GM18867 (cell line): ENCODE results near the gene MEIS2.

Source experiments
- ATAC-seq: cut with Tn5 transposase; IDR thresholded peaks from one replicate; pipeline ENCODE4 v1.9.1; 2021; ENCODE audit warnings: mild to moderate bottlenecking, moderate library complexity; ENCODE audit not compliant: unreplicated experiment

MEIS2 gene

DNA sequence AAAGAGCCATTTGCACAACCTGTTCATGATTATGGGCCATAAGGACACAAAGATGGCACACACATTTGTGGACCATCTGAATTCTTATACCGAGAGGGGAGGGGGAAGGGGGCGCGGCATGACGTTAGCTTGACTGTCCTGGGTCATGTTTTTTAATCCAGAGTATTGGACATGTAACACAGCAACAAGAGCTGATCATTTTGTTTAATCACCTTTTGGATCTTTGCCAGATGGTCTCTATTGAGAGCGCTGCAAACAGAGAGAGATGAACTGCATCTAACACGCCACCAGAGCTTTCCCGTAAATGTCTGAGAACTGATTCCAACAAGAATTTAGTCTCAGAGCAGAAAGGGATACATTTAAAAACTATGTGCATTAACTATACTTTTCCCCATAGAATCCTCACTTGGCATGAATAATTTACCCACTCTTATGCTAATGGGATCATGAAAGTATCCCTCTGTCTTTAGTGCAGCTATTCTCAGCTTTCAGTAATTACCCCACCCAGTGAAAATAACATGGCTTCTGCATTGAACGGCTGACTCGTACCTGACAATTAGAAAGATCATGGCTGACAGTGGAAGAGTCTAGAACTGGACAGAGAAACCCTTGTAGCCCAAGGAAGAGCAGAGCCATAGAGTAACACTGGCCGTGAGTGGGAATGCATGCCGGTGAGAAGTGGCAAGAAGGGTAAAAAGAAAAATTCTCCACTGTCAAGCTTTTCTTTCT, 22.6 kb downstream of the MEIS2 start:
- ATAC-seq: no peak

DNA sequence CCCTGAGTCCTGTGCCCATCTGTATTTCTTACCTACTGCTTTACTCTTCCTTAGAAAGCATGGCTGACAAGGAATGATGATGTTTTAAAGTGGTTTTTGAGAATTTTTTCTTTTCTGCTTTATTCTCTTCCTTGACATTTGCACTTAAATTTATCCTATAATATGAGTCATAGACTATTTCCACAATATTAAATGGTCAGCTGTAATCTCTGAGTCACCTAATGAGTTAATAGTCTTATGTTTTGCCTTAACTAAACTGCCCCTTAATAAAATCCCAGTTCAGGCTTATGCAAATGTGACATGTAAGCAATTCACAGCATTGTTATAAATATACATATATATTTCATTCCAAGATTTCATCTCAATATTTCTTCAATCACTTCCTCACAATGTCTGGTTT, 23.8 kb downstream of the MEIS2 start:
- ATAC-seq: no peak

DNA sequence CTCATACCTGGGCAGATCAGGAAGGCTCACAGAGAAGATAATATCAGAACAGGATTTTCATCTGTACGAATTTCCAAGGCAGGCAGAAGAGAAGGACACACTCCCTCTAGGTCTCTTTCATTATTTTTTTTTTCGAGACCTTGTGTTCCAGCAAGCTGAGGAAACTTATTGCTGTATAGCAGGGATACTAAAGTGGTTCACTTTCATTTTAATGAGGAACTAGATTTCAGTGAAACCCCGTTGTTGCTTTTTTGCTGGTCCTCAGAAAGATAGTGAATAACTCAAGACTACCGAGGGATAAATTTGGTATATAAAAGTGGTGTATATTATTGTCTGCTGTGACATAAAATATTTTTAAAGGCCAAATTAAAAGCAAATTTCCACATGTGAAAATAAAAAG, 24.6 kb downstream of the MEIS2 start:
- peak; percentile 50 for ATAC-seq

DNA sequence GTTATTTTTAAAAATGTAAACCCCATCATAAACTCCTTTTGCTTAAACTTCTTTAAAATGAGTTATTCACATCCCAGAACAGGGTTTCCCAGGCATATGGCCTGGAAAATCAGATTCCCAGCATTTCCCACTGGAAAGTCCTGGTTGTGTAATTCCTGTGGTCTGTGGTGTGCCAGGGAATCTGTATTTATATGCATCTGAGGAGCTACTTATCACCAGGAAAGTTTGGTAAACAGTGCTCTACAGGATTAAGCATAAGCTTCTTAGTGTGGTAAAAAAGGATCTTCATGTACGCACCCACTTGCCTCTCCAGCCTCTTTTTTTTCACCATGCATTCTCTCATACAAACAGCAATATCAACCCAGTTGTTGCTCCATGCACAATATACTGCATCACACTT, 28.2 kb downstream of the MEIS2 start:
- ATAC-seq: no peak

DNA sequence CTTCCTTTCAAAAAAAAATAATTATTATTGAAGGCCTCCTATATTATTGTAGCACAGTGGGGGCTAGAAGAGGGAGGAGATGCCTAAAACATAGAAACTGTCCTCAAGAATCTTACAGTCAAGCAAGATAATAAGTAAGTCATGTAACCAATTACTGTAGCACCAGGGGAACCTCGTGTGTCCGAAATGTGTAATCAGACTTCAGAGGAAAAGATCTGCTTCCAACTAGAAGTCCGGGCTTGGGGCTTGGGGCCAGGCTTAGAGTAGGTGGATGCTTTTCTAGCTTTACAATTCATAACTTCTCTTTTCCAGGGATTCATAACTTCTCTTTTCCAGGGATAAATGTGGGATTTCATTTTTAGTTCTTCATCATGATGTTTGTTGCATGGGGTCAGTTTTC, 29.2 kb downstream of the MEIS2 start:
- ATAC-seq: no peak

DNA sequence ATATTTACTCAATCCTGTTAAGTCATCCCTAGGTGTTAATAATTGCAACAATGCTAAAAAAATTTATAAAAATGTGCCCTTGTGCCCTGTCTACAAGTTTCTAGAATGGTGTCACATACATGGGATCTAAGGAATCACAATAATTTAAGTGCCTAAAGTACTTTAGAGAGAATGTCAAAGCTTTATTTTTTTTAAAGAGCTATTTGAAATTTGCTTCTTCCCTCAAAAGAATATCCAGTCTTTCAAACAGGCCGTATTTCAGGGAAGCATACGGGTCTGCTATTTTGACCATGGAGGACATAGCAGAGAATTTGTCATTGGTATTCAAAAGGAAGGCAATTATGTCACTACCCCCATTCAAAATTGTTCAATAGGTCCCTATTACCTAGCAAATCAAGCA, 29.7 kb downstream of the MEIS2 start:
- ATAC-seq: no peak

DNA sequence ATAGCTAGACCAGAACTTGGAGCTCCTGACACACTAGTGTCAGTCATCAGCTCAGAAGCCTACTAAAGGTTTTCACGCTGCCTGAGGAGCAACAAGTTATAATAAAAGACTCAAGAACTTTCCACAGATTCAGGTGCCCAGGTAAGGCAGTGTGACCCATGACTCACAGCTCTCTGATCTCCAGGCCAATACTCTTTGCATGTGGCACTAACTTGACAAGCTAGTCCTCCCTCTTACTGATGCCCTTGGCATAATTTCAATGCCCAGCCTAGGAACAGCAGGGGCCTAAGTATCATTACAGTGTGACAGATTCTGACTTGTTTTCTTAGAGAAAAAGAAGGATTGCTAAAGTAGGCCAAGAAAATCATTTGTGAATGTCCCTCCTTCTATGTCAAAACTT, 38.4 kb downstream of the MEIS2 start:
- no peak for ATAC-seq

DNA sequence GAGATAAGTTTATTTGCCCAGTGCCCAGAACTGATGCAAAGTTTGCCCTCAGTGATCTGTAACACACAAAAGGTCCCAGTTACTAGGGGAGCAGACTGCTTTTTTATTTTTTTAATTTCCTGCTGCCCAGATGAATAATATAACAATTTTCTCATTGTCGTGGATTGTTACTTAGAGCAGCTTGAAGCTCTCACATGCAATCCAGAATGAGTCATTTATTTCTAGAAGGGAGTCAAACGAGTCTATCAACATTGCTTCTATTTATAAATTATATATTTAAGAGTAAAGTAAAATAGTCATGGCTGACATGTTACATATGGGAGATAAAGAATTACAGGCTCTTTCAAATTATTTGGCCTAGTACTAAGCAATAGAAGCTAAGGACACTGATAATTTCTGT, 41.3 kb downstream of the MEIS2 start:
- ATAC-seq: no peak

DNA sequence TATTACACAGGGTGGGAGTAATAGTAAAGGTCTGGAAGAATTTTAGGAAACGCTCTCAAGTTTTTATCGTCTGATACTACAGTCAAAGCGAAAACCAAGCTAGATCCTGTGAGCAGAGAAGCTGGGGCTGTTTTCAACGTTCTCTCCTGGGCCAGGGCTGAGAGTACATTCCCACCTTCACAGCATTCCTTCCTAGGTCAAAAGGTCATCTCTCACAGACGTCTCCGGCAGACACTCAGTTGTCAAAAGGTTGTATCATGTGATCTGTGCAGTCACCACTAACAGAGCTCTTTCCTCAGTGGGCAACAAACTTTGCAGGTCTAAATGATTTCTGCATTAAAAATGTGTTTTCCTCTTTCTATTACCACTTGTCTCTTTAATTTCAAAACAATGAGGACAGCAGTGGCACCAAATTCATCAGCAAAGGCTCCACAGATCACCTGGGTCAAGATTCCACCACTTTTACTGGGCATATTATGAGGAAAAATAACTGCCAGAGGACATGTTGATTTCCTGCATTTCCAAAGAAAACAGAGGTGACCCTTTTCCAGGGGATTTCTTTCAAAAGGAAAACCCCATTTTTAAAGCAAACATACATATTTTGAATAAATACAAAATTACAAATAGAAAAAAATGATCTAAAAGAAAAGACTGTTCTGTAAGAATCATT, 41.9 kb downstream of the MEIS2 start:
- no peak for ATAC-seq

DNA sequence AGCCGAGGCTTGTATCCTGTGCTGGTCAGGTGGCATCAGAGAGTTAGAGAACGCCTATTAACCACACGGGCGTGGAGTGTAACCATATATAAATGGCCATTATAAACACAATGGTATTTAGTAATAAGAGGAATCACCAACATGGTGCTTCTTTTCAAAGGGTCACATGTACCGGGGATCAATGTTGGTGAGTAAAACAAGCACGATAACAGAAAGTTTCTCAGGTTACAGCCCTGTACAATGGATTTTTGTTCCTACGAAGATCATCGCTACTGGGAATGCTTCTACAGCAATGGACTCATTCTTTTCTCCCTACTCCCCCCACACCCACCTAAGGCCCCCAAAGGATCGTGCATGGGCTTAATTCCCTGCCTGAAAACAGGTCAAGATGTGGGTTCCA, 42.5 kb downstream of the MEIS2 start:
- no peak for ATAC-seq

DNA sequence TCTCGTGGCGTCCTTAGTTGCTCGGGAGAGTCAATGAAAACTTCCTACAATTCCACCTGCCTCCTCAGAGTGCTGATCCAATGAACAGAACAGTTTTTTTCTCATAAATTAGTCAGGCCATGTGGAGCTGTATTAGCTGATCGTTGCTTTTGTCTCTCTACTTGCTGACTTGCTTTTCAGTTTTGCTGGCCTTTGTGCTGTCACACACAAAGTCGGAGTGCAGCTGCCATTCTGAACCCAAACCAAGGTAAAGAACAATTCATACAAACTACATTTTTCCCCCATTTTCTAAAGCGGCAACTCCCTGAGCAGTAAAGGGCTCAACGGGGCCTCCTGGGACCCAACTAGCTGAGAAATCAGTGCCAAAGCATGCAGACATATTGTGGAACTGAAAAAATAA, 43.1 kb downstream of the MEIS2 start:
- no peak for ATAC-seq

DNA sequence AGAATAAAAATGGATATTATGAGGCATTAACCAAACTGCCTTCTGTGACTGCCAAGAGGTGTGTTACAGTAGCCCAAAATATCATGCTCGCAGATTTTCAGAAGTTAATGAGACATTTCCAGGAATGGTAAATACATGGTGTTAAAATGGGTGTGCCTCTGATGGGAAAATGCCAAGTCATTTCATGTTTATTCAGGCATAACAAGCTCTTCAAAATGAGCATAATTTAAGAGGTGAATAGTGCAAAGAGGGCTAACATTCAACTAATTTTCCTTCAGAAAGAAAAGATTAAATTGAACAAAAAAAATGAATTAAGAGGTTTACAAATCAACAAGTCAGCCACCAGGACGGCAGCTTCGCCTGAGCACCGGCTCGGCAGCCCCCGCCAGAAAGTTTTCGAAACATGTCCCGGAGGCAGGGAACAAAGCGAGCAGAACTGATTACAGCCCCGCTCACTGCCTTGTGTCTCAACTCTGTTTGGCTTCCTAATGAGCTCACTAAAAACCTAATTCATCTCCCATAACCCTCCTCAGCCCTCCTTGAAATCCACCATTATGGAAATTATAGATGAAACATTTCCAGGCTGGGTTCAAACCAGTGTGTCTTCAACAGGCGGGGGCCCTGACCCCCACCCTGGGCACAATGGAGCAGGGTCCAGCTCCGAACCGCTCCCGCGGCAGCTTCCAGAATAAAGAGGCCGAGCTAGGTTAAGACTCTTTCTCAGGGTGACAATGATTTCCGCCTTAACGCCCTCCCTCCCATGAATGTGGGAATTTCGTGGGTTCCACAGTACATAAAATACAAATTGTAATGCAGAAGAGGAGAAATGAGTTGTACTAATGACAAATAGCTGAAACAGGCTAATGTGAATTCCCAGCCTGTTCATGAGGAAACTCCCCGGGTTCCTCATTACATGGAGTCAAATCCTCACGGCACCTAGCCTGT, 43.9 kb downstream of the MEIS2 start:
- ATAC-seq: no peak

DNA sequence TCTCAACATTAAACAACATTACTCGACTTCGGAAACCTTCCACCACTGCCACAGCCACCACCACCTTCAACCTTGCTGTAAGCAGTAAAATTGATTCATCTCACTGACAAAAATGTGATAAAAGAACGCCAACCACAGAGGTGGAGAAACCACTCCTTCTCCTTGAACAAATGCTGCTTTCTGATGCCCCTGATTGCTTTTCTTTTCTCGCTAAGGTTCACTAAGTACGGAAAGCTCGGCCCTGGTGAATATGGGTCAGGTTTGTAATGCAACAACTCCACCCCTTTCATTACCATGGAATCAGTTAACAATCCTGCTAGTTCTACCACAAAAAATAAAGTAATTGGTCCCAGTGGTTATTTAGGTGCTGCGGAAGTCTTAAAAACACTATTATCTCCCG, 44.9 kb downstream of the MEIS2 start:
- no peak for ATAC-seq

DNA sequence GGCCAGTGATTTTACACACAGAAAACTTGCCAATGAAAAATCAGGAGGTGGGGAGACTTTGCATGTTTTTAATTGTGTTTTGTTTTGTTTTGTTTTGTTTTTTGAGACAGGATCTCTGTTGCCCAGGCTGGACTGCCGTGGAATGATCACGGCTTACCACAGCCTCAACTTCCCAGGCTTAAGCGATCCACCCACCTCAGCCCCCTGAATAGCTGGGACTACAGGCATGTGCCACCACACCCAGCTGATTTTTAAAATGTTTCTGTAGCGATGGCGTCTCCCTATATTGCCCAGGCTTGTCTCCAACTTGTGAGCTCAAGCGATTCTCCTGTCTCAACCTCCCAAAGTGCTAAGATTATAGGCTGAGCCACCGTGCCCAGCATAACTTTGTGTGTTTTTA, 46.0 kb downstream of the MEIS2 start:
- ATAC-seq: no peak

DNA sequence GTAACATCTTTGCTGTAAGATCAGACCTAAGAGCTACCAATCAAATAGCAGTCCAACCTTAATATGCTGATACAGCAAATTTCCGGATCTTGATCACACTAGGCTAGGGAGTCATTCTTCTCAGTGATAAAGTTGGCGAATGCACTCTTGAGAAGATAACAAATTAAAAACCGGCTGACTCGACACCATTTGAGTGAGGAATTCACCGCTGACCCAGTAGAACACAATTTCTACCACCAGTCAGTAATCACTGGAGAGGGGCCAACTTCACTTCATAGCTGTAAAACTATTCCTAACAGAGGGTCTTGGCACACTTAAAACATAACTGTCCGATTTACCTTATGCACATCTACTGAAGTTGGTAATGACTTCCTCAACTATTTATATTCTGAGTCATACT, 47.2 kb downstream of the MEIS2 start:
- no peak for ATAC-seq

DNA sequence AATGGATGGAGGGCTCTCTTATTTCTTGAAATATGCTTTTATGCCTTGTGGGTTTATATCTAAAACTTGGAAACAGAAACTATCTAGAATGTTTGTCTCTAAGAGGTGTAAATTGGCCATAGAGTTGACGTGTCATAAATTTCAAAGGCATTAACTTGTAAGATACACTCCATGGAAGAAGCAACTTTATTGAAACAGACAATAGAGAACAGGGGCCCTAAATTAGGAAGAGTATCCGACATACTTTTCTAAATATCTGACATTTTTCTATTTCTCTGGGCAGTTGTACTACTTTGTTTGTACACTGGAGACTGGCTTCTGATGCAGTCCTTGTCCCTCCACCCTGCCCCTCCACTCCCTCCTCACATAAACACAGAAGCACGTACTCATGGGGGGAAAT, 50.0 kb downstream of the MEIS2 start:
- no peak for ATAC-seq

DNA sequence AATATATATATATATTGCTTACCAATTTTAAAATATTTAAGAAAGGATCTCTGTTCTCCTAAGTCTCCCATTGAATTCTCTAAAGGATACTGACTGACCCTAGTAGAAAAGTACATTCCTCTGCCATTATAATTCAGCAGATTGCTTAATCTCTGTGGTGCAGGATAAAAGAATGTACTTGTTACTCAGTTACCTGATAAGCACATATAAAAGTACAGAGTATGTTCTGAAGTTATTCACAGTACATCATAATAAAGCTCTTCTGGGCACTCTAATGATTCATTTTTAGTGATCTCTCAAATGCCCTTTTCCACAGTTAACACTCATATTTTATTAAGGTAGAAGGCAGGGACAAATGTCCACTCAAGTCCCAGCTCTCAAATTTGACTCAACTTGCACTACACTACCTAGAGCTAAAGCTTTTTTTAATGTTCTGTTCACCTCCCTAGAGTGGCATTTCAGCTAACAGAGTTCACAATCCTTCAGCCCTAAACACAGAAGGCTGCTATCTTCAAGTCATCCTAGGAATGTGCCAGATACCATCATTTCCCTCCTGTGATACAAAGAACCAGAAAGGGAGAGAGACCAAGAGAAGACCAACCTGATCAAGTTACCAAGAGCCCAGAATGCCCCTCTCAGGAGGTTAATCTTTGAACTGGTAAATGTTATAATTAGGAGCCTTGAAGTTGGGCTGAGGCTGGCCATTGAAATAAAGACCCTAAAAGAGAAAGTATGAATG, 53.3 kb downstream of the MEIS2 start:
- no peak for ATAC-seq

DNA sequence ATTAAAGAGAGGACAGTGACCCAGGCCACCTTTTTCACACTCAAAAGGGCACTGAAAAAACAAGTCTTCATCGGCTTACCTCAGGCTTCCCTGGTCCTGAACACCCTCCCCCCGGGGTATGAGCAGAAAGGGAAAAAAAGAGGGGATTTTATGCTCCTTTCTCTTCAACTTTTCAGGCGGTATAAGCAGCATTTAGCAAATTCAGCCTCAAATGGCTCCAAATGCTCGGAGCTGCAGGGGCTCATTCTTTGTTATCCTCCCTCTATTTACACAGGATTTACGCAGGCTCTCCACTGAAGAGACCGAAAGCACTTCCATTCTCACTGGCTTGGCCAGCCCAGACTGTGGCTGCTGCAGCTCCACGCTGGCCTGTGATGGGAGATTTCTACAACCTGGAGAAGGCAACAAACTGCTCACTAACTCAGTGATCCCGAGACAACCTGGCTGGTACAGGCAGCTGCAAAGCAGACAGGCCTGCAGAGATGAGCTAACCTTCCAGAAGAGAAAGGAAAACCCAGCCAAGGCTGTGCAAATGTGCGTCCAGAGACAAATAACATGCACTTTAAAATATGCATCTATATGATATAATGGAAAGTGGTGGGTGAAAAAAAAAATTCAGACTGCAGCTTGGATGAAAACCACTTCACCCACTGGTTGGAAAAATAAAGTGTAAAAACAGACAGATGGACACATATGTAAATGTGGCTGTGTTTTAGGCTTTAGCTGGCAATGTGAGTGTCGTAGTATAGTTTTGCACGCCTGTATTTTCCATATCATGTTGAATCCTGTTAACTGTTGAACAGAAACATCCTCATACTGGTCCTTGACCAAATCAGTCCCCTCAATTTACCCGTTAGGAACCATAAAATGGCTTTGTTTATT, 54.2 kb downstream of the MEIS2 start:
- ATAC-seq: no peak

DNA sequence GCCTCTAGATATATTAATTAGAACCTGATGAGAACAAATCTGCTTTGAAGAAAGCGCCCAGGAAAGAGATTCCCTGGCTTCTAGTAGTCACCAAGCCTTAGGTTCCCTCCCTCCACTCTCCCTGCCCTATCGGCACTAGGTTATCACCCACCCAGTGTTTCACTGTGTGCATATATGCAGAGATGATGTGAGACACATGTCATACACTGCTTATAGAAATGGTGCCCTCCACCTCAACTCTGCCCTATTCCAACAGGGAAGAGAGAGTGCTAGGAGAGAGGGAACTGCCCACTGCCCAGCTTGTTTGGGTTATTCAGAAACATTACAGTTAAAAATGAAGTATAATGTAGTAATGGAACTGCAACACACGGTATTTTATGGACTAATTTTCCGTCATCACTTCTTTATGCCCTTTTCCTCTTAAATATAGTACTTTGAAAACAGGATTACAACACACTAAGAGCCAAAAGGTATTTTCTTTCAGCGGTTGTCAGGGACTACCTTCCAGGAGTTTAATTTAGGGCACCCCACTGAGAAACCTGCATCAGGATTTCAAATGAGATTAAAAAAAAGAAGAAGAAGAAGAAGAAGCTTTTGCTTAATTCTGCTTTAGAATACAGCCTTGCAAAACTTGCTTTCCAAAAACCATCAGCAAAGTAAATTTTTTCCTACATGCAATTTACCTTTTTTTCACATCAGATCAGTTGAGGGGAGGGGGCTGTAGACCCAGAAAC, 55.3 kb downstream of the MEIS2 start:
- ATAC-seq: no peak
